Uterus (tissue), 2 donors: ENCODE data around the gene WDFY4.

ENCODE experiments used
- CTCF ChIP-seq, 4 experiments: fragments of 200-600 bp in 2 of 4; fragments of 450-650 bp in 2 of 4; sonication (generic) in 2 of 4; IDR thresholded peaks; one replicate each; pipeline ENCODE4 v1.5.1; 2016 to 2019; ENCODE audit warnings: antibody characterized with exemption in 4 of 4, mild to moderate bottlenecking in 2 of 4, moderate library complexity in 1 of 4
- POLR2A ChIP-seq, 2 donors: fragments of 450-650 bp; IDR thresholded peaks; one replicate each; pipeline ENCODE4 v1.6.1; 2016; ENCODE audit warnings: antibody characterized with exemption in 2 of 2, mild to moderate bottlenecking in 1 of 2, moderate library complexity in 1 of 2

DNA sequence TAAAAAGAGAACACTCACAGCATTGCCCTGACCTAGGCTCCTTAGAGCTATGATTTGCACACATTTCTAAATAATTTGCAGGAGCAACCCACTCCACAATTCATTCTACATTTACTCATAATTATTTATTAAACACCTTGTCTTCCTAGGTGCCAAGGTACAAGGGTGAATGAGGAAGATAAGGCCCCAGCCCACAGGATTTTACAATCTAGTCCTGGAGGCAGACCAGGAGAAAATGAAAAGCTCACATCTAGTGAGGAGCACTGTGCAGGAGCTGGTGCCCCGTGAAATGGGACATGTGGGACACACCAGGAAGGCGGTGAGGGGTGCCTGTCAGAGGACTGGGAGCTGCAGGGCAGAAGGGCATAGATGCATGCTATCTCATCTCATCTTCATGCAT, 314.7 kb downstream of the WDFY4 start:
- TF ChIP-seq CTCF (IDR thresholded peaks at IDR 0.05) (no peak), POLR2A (IDR thresholded peaks at IDR 0.05) (no peak)
